Peyer's patch (tissue), 4 donors: ENCODE results near the gene ANKRD61.

Source experiments
- POLR2A ChIP-seq, 2 donors: fragments of 450-650 bp; IDR thresholded peaks; one replicate each; pipeline ENCODE4 v1.5.1; 2017; ENCODE audit warnings: antibody characterized with exemption in 2 of 2, mild to moderate bottlenecking in 2 of 2, moderate library complexity in 2 of 2
- TF ChIP-seq, protein P1 (sequence below), 6 experiments: fragments of 450-650 bp in 4 of 6; fragments of 200-600 bp in 2 of 6; sonication (generic) in 1 of 6; IDR thresholded peaks; one replicate each; pipeline ENCODE4 v1.5.1; 2017 to 2019; ENCODE audit warnings: antibody characterized with exemption in 6 of 6, mild to moderate bottlenecking in 3 of 6, moderate library complexity in 1 of 6

DNA sequence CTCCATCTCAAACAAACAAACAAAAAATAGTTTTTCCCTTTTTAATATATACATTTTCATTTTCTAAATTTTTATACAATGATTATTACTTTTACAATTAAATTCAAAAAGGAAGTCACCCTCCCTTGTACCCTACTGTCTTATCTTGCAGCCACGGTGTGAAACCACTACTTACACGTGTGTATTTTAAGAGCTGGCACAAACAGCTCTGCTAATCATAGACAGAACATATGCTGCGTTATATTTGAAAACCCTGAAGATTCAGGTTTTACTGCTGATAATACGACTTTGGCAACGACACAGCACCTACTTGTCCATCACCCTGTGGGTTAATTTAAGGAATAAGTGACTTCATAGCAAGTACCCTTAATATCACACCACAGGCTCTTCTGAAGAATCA lies 991 bp downstream of the ANKRD61 start:
- TF ChIP-seq POLR2A (IDR thresholded peaks at IDR 0.05), result no peak
- TF ChIP-seq, protein P1, sequence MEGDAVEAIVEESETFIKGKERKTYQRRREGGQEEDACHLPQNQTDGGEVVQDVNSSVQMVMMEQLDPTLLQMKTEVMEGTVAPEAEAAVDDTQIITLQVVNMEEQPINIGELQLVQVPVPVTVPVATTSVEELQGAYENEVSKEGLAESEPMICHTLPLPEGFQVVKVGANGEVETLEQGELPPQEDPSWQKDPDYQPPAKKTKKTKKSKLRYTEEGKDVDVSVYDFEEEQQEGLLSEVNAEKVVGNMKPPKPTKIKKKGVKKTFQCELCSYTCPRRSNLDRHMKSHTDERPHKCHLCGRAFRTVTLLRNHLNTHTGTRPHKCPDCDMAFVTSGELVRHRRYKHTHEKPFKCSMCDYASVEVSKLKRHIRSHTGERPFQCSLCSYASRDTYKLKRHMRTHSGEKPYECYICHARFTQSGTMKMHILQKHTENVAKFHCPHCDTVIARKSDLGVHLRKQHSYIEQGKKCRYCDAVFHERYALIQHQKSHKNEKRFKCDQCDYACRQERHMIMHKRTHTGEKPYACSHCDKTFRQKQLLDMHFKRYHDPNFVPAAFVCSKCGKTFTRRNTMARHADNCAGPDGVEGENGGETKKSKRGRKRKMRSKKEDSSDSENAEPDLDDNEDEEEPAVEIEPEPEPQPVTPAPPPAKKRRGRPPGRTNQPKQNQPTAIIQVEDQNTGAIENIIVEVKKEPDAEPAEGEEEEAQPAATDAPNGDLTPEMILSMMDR (IDR thresholded peaks at IDR 0.05), result no peak
